Measurements from ENCODE around the gene ROBO1.

ROBO1 gene

GRCh38 chr3:79148786-79149185 lies 619.0 kb downstream of the ROBO1 start:
- no peak for DNase-seq

GRCh38 chr3:79146024-79146423 lies 621.8 kb downstream of the ROBO1 start:
- no peak for DNase-seq

- DNase-seq: peak in 1 of 2 experiments; percentile 1
These were observed 627.1 kb downstream of the ROBO1 start for GRCh38 chr3:79140708-79141107.

GRCh38 chr3:79139395-79140068 lies 628.3 kb downstream of the ROBO1 start:
- DNase-seq: no peak

- DNase-seq: no peak
These were observed 642.3 kb downstream of the ROBO1 start for GRCh38 chr3:79125313-79125984.

GRCh38 chr3:79115458-79115857 lies 652.3 kb downstream of the ROBO1 start:
- DNase-seq: no peak

GRCh38 chr3:79113876-79114275 lies 653.9 kb downstream of the ROBO1 start:
- no peak for DNase-seq

GRCh38 chr3:79111375-79112052 lies 656.3 kb downstream of the ROBO1 start:
- no peak for DNase-seq

GRCh38 chr3:79109754-79110153 lies 658.0 kb downstream of the ROBO1 start:
- DNase-seq: no peak

- DNase-seq: no peak
These were observed 664.5 kb downstream of the ROBO1 start for GRCh38 chr3:79103307-79103706.

- no peak for DNase-seq
These were observed 669.7 kb downstream of the ROBO1 start for GRCh38 chr3:79097964-79098660.

- no peak for DNase-seq
These were observed 673.1 kb downstream of the ROBO1 start for GRCh38 chr3:79094654-79095053.

GRCh38 chr3:79086514-79086913 lies 681.3 kb downstream of the ROBO1 start:
- peak; percentile 85 to 92 for DNase-seq

GRCh38 chr3:79085171-79085570 lies 682.6 kb downstream of the ROBO1 start:
- no peak for DNase-seq

- DNase-seq: no peak
These were observed 686.5 kb downstream of the ROBO1 start for GRCh38 chr3:79081335-79081734.

- DNase-seq: no peak
These were observed 693.2 kb downstream of the ROBO1 start for GRCh38 chr3:79074558-79074957.

- DNase-seq: no peak
These were observed 700.1 kb downstream of the ROBO1 start for GRCh38 chr3:79067734-79068133.

GRCh38 chr3:79066481-79066880 lies 701.3 kb downstream of the ROBO1 start:
- DNase-seq: no peak

GRCh38 chr3:79063624-79064023 lies 704.2 kb downstream of the ROBO1 start:
- no peak for DNase-seq

- DNase-seq: no peak
These were observed 710.0 kb downstream of the ROBO1 start for GRCh38 chr3:79057756-79058155.

- no peak for DNase-seq
These were observed 711.3 kb downstream of the ROBO1 start for GRCh38 chr3:79056498-79056897.

- peak in 1 of 2 experiments; percentile 2 for DNase-seq
These were observed 715.6 kb downstream of the ROBO1 start for GRCh38 chr3:79052054-79052681.

- no peak for DNase-seq
These were observed 720.2 kb downstream of the ROBO1 start for GRCh38 chr3:79047581-79047980.
